MM.1S (cell line): Measurements from ENCODE around the gene ZIC5.

Experiments
- DNase-seq: peaks from one replicate; pipeline ENCODE4 v3.0.0-alpha.2; 2015
- H2AFZ ChIP-seq: fragments of 300-600 bp; sonication (generic); 2 replicates; pipeline ENCODE4 v1.6.0; 2016; ENCODE audit warnings: antibody characterized with exemption, low read length
- H3F3A ChIP-seq: fragments of 300-600 bp; sonication (generic); 2 replicates; pipeline ENCODE4 v1.6.1; 2016; ENCODE audit warnings: mild to moderate bottlenecking, antibody characterized with exemption, low read length, moderate library complexity, mixed read lengths; ENCODE audit not compliant: insufficient read depth
- H3K27ac ChIP-seq: fragments of 300-600 bp; sonication (generic); 2 replicates; pipeline ENCODE4 v1.5.1; 2016; ENCODE audit warnings: mild to moderate bottlenecking, low read length
- H3K27me3 ChIP-seq: fragments of 300-600 bp; sonication (generic); replicated peaks from 2 replicates; pipeline ENCODE4 v1.6.0; 2016; ENCODE audit warnings: low read length; ENCODE audit not compliant: insufficient read depth
- H3K36me3 ChIP-seq: fragments of 300-600 bp; sonication (generic); replicated peaks from 2 replicates; pipeline ENCODE4 v1.6.1; 2016; ENCODE audit warnings: mild to moderate bottlenecking, low read length, mixed read lengths; ENCODE audit not compliant: insufficient read depth
- H3K4me1 ChIP-seq: fragments of 300-600 bp; sonication (generic); 2 replicates; pipeline ENCODE4 v1.6.1; 2016; ENCODE audit warnings: low read length, mixed read lengths
- H3K4me2 ChIP-seq: fragments of 300-600 bp; sonication (generic); 2 replicates; pipeline ENCODE4 v1.6.0; 2016; ENCODE audit warnings: low read depth, low read length
- H3K4me3 ChIP-seq: fragments of 300-600 bp; sonication (generic); 2 replicates; pipeline ENCODE4 v1.5.1; 2016; ENCODE audit warnings: low read length, mixed read lengths
- H3K79me2 ChIP-seq: fragments of 300-600 bp; sonication (generic); 2 replicates; pipeline ENCODE4 v1.6.1; 2016; ENCODE audit warnings: mixed run types, low read length, mixed read lengths
- H3K9ac ChIP-seq: fragments of 300-600 bp; sonication (generic); 2 replicates; pipeline ENCODE4 v1.6.1; 2016; ENCODE audit warnings: low read length, mixed read lengths
- H3K9me2 ChIP-seq: fragments of 300-600 bp; sonication (generic); replicated peaks from 2 replicates; pipeline ENCODE4 v1.6.1; 2016; ENCODE audit warnings: mild to moderate bottlenecking, low read length, mixed read lengths; ENCODE audit not compliant: insufficient read depth
- H3K9me3 ChIP-seq: fragments of 300-600 bp; sonication (generic); replicated peaks from 2 replicates; pipeline ENCODE4 v1.6.1; 2016; ENCODE audit warnings: mild to moderate bottlenecking, low read length, mixed read lengths; ENCODE audit not compliant: insufficient read depth
- H4K20me1 ChIP-seq: fragments of 300-600 bp; sonication (generic); 2 replicates; pipeline ENCODE4 v1.6.1; 2016; ENCODE audit warnings: mild to moderate bottlenecking, low read length, moderate library complexity, mixed read lengths; ENCODE audit not compliant: insufficient read depth
- CTCF ChIP-seq: fragments of 300-600 bp; sonication (generic); IDR thresholded peaks from 2 replicates; pipeline ENCODE4 v1.5.1; 2016; ENCODE audit warnings: antibody characterized with exemption, low read length, mixed read lengths
- EZH2 ChIP-seq: fragments of 300-600 bp; sonication (generic); optimal IDR thresholded peaks from 2 replicates; pipeline ENCODE3; 2017; ENCODE audit warnings: low read depth, mild to moderate bottlenecking, antibody characterized with exemption, low read length, mixed read lengths
- EZH2phosphoT487 ChIP-seq: fragments of 300-600 bp; sonication (generic); IDR thresholded peaks from 2 replicates; pipeline ENCODE4 v1.6.1; 2018; ENCODE audit warnings: antibody characterized with exemption, low read length

Gene ZIC5

GRCh38 chr13:99965329-99966000 is 6.1 kb downstream of the ZIC5 start:
- Histone ChIP-seq H3K9ac (no peak overlapping the region), H4K20me1 (no peaks in the 10 kb centered on the region), H2AFZ (no peak overlapping the region), H3K4me2 (no peak overlapping the region), H3K79me2 (no peaks in the 10 kb centered on the region), H3F3A (no peaks in the 10 kb centered on the region), H3K36me3 (no peaks in the 10 kb centered on the region), H3K27me3 (no peaks in the 10 kb centered on the region), H3K4me1 (no peaks in the 10 kb centered on the region), H3K9me2 (no peaks in the 10 kb centered on the region), H3K27ac (no peak overlapping the region), H3K9me3 (no peaks in the 10 kb centered on the region), H3K4me3 (no peak overlapping the region)
- TF ChIP-seq EZH2phosphoT487 (no peak), EZH2 (no peak), CTCF (no peak)
- no peak for DNase-seq

DNA sequence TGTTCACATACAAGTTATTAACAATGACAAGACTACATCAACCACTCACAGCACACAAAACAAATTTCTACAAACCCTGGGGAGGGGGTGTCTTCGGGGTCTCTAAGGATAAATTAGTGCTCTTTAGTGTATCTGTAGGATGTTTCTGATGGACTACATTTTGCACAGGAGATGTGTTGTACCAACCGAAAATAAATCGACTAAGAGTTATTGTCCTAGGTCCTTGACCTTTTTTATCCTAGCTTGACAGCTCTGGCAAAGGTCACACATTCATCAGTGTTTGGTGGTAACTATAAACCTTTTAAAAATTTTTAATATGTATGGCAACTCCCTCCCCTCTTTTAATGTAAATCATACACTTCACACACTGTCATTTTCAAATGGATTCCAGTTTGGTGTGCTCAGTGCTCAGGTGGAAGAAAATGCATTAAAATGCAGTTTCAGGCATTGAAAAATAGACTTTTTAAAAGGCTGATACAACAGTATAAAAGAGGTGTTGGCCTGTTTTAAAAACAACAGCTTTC is 7.7 kb downstream of the ZIC5 start:
- TF ChIP-seq EZH2, result no peak
- no peak for TF ChIP-seq EZH2phosphoT487
- TF ChIP-seq CTCF, result no peak
- Histone ChIP-seq H3K4me3 (no peak overlapping the region), H3K79me2 (no peaks in the 10 kb centered on the region), H3K27ac (no peak overlapping the region), H4K20me1 (no peaks in the 10 kb centered on the region), H3K4me2 (no peak overlapping the region), H2AFZ (no peak overlapping the region), H3K36me3 (no peaks in the 10 kb centered on the region), H3K4me1 (no peaks in the 10 kb centered on the region), H3K9ac (no peak overlapping the region), H3K9me3 (no peaks in the 10 kb centered on the region), H3K9me2 (no peaks in the 10 kb centered on the region), H3F3A (no peaks in the 10 kb centered on the region), H3K27me3 (no peaks in the 10 kb centered on the region)
- DNase-seq, result no peak

DNA sequence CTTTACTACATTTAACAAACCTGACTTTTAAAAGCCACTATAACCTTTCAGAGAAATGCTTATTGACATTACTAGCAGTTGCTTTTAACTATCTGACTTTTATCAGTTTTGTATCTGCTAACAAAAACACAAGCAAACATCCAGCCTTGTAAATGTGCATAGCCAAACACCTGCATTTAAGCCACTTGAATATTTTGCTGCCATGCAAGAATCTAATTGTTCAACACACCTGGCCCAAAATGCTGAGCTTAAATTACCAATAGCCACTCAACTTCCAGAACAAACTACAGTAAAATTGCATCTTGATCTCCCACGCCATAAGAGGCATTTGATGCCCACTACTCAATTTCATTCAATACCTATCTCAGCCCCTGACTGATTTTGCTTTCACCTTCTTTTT is 9.3 kb downstream of the ZIC5 start:
- H2AFZ ChIP-seq, result no peak overlapping the region
- H3K9ac ChIP-seq, result no peak overlapping the region
- no peaks in the 10 kb centered on the region for H3K79me2 ChIP-seq
- H3K4me2 ChIP-seq, result no peak overlapping the region
- H3F3A ChIP-seq, result no peaks in the 10 kb centered on the region
- peaks cover 9% of the 10 kb centered on the region; the same call in 1 of the 2 replicates for H3K27me3 ChIP-seq
- no peaks in the 10 kb centered on the region for H3K9me3 ChIP-seq
- DNase-seq, result no peak
- TF ChIP-seq CTCF (no peak), EZH2 (no peak), EZH2phosphoT487 (no peak)
- H3K4me1 ChIP-seq, result no peaks in the 10 kb centered on the region
- H3K27ac ChIP-seq, result no peak overlapping the region
- no peaks in the 10 kb centered on the region for H3K9me2 ChIP-seq
- no peak overlapping the region for H3K4me3 ChIP-seq
- no peaks in the 10 kb centered on the region for H3K36me3 ChIP-seq
- H4K20me1 ChIP-seq, result no peaks in the 10 kb centered on the region
